ENCODE data around the gene AUNIP. TPM values are rescaled to one million over a fixed set of nuclear protein-coding genes. Genes with fewer than 3 reads are reported as not detected.
A peak's percentile ranks its signal among the peaks of the same experiment; 100 is the strongest.

AUNIP gene
- total RNA-seq, 1 experiment from 2014 or later: 12.1 TPM

GRCh38 chr1:25863486-25864262 is 4.4 kb upstream of the AUNIP start:
- Histone ChIP-seq H4K20me1 (ENCODE audit: insufficient read depth) (0 out of 2 replicates have a peak, but pooled peaks cover 3% of the 10 kb centered on the region), H3K9me3 (ENCODE audit: control insufficient read depth in 1 of 2, insufficient read depth in 1 of 2, low read depth in 1 of 2, low read length in 2 of 2) (no peaks in the 10 kb centered on the region), H3K4me1 (ENCODE audit: control insufficient read depth in 1 of 2, insufficient read depth in 2 of 2, low read length in 2 of 2) (peaks cover 30 to 36% of the 10 kb centered on the region in 2 experiments), H3K4me3 (replicated peaks in 1 of 2; ENCODE audit: low read depth in 1 of 2, low read length in 2 of 2) (no peak overlapping the region), H3K4me2 (ENCODE audit: low read length) (no peak overlapping the region), H2AFZ (ENCODE audit: low read depth, low read length, poor library complexity, severe bottlenecking) (no peak overlapping the region), H3K79me2 (ENCODE audit: insufficient read depth, low read length) (peaks cover 5% of the 10 kb centered on the region), H3K9ac (ENCODE audit: low read length) (no peak overlapping the region), H3K27ac (ENCODE audit: low read depth, low read length) (no peak overlapping the region), H3K9me2 (ENCODE audit: insufficient read depth) (no peaks in the 10 kb centered on the region), H3K36me3 (ENCODE audit: control insufficient read depth in 1 of 2, insufficient read depth in 2 of 2, low read length in 2 of 2) (0 out of 4 replicates have a peak, but pooled peaks cover 0 to 6% of the 10 kb centered on the region in 2 experiments), H3K27me3 (ENCODE audit: insufficient read depth, low read length) (no peaks in the 10 kb centered on the region)
- intact Hi-C loops (cut with micrococcal nuclease): no loop called here
- DNase-seq (ENCODE audit: low read depth, low spot score) (no peak), ATAC-seq (no peak)
- TF ChIP-seq RAD21 (IDR thresholded peaks at IDR 0.05; ENCODE audit: low read depth) (peak; percentile 4; the same call in 1 of the 2 replicates), SP1 (IDR thresholded peaks at IDR 0.05; ENCODE audit: low read depth) (no peak), MAX (IDR thresholded peaks at IDR 0.05) (no peak), FOSL1 (IDR thresholded peaks at IDR 0.05; ENCODE audit: low read depth) (no peak), ELF1 (IDR thresholded peaks at IDR 0.05; ENCODE audit: borderline replicate concordance, low read depth) (no peak), ZFX (IDR thresholded peaks at IDR 0.05) (no peak), EZH2 (IDR thresholded peaks at IDR 0.05) (no peak), TCF7L2 (IDR thresholded peaks at IDR 0.05; ENCODE audit: borderline replicate concordance, extremely low read depth, insufficient read depth, insufficient read length) (no peak)
- CTCF ChIA-PET: no interaction called here
- POLR2A ChIA-PET: no interaction called here
- RAD21 ChIA-PET (ENCODE audit: low non-redundant PET in 1 of 2, low total read pairs in 2 of 2, uncharacterized antibody in 2 of 2, unreplicated experiment in 2 of 2): no interaction called here
- no TSS peak for BruUV-seq (replicated peaks)

GRCh38 chr1:25862785-25863485 is 3.7 kb upstream of the AUNIP start:
- no peak overlapping the region for H3K4me2 ChIP-seq (ENCODE audit: low read length)
- intact Hi-C loops (cut with micrococcal nuclease): no loop called here
- CTCF ChIA-PET: no interaction called here

More at GRCh38 chr1:25862785-25863485, 3.7 kb upstream of the AUNIP start:
- Histone ChIP-seq H3K9ac (ENCODE audit: low read length) (no peak overlapping the region), H3K27ac (ENCODE audit: low read depth, low read length) (no peak overlapping the region; the same call in 1 of the 2 replicates), H3K9me3 (ENCODE audit: control insufficient read depth in 1 of 2, insufficient read depth in 1 of 2, low read depth in 1 of 2, low read length in 2 of 2) (no peaks in the 10 kb centered on the region), H3K79me2 (ENCODE audit: insufficient read depth, low read length) (peaks cover 12% of the 10 kb centered on the region), H3K9me2 (ENCODE audit: insufficient read depth) (no peaks in the 10 kb centered on the region), H3K4me3 (replicated peaks in 1 of 2; ENCODE audit: low read depth in 1 of 2, low read length in 2 of 2) (no peak overlapping the region), H4K20me1 (ENCODE audit: insufficient read depth) (0 out of 2 replicates have a peak, but pooled peaks cover 3% of the 10 kb centered on the region), H3K4me1 (ENCODE audit: control insufficient read depth in 1 of 2, insufficient read depth in 2 of 2, low read length in 2 of 2) (peaks cover 30 to 43% of the 10 kb centered on the region in 2 experiments), H3K36me3 (ENCODE audit: control insufficient read depth in 1 of 2, insufficient read depth in 2 of 2, low read length in 2 of 2) (0 out of 4 replicates have a peak, but pooled peaks cover 0 to 6% of the 10 kb centered on the region in 2 experiments), H2AFZ (ENCODE audit: low read depth, low read length, poor library complexity, severe bottlenecking) (no peak overlapping the region), H3K27me3 (ENCODE audit: insufficient read depth, low read length) (no peaks in the 10 kb centered on the region)
- no peak for TF ChIP-seq RAD21 (IDR thresholded peaks at IDR 0.05; ENCODE audit: low read depth)
- BruUV-seq (replicated peaks): no TSS peak
- ChIA-PET RAD21 (ENCODE audit: low non-redundant PET in 1 of 2, low total read pairs in 2 of 2, uncharacterized antibody in 2 of 2, unreplicated experiment in 2 of 2) (no interaction called here), POLR2A (interaction anchor here (1.2 kb wide), 1 partner anchor 12 kb away, joined by 8 read pairs; the partner anchor contains the start of gene PAQR7)
- ATAC-seq (no peak), DNase-seq (ENCODE audit: low read depth, low spot score) (no peak)

Measured in HCT116 (cell line).